ENCODE data around the gene POF1B.
"Not testable (repeated sequence)": the region's sequence is repeated elsewhere in the genome, so short reads cannot be mapped to it uniquely, and the experiment has no call there.

POF1B gene

GRCh38 chrX:85345523-85345922 lies 33.9 kb downstream of the POF1B start:
- no peak overlapping the region for H3K9ac ChIP-seq (ENCODE audit: low read depth in 1 of 2, low read length in 2 of 2)
- no peaks in the 10 kb centered on the region for H3K27me3 ChIP-seq (ENCODE audit: control insufficient read depth in 2 of 2, insufficient read depth in 2 of 2, low read length in 2 of 2)
- no peak overlapping the region for H3K4me3 ChIP-seq (ENCODE audit: low read length in 2 of 2)
- H3K27ac ChIP-seq (ENCODE audit: low read depth in 2 of 2, low read length in 2 of 2) = no peak overlapping the region
- peaks cover 7 to 14% of the 10 kb centered on the region in 2 donors for H3K36me3 ChIP-seq (ENCODE audit: control insufficient read depth in 2 of 2, insufficient read depth in 2 of 2, low read length in 2 of 2)
- H3K9me3 ChIP-seq (ENCODE audit: control insufficient read depth in 2 of 2, low read length in 2 of 2) = no peaks in the 10 kb centered on the region
- no peaks in the 10 kb centered on the region for H3K4me1 ChIP-seq (ENCODE audit: control insufficient read depth in 2 of 2, insufficient read depth in 2 of 2, low read length in 2 of 2)

GRCh38 chrX:85327060-85327333 lies 52.5 kb downstream of the POF1B start:
- H3K36me3 ChIP-seq (ENCODE audit: control insufficient read depth in 2 of 2, insufficient read depth in 2 of 2, low read length in 2 of 2) = peaks cover 21 to 43% of the 10 kb centered on the region in 2 donors
- no peak overlapping the region for H3K9ac ChIP-seq (ENCODE audit: low read depth in 1 of 2, low read length in 2 of 2)
- H3K4me3 ChIP-seq (ENCODE audit: low read length in 2 of 2) = no peak overlapping the region
- peaks cover 0 to 2% of the 10 kb centered on the region in 2 donors for H3K9me3 ChIP-seq (ENCODE audit: control insufficient read depth in 2 of 2, low read length in 2 of 2)
- H3K27me3 ChIP-seq (ENCODE audit: control insufficient read depth in 2 of 2, insufficient read depth in 2 of 2, low read length in 2 of 2) = no peaks in the 10 kb centered on the region
- no peak overlapping the region for H3K27ac ChIP-seq (ENCODE audit: low read depth in 2 of 2, low read length in 2 of 2)
- H3K4me1 ChIP-seq (ENCODE audit: control insufficient read depth in 2 of 2, insufficient read depth in 2 of 2, low read length in 2 of 2) = no peaks in the 10 kb centered on the region

GRCh38 chrX:85326234-85327059 lies 53.0 kb downstream of the POF1B start:
- H3K9ac ChIP-seq (ENCODE audit: low read depth in 1 of 2, low read length in 2 of 2) = no peak overlapping the region
- H3K27me3 ChIP-seq (ENCODE audit: control insufficient read depth in 2 of 2, insufficient read depth in 2 of 2, low read length in 2 of 2) = no peaks in the 10 kb centered on the region
- no peak overlapping the region for H3K4me3 ChIP-seq (ENCODE audit: low read length in 2 of 2)
- peaks cover 0 to 2% of the 10 kb centered on the region in 2 donors for H3K9me3 ChIP-seq (ENCODE audit: control insufficient read depth in 2 of 2, low read length in 2 of 2)
- peaks cover 21 to 40% of the 10 kb centered on the region in 2 donors for H3K36me3 ChIP-seq (ENCODE audit: control insufficient read depth in 2 of 2, insufficient read depth in 2 of 2, low read length in 2 of 2)
- no peaks in the 10 kb centered on the region for H3K4me1 ChIP-seq (ENCODE audit: control insufficient read depth in 2 of 2, insufficient read depth in 2 of 2, low read length in 2 of 2)
- H3K27ac ChIP-seq (ENCODE audit: low read depth in 2 of 2, low read length in 2 of 2) = no peak overlapping the region

GRCh38 chrX:85311348-85311747 lies 68.1 kb downstream of the POF1B start:
- H3K27ac ChIP-seq (ENCODE audit: low read depth in 2 of 2, low read length in 2 of 2); H3K4me1 ChIP-seq (ENCODE audit: control insufficient read depth in 2 of 2, insufficient read depth in 2 of 2, low read length in 2 of 2); H3K9me3 ChIP-seq (ENCODE audit: control insufficient read depth in 2 of 2, low read length in 2 of 2); H3K9ac ChIP-seq (ENCODE audit: low read depth in 1 of 2, low read length in 2 of 2); H3K4me3 ChIP-seq (ENCODE audit: low read length in 2 of 2); H3K27me3 ChIP-seq (ENCODE audit: control insufficient read depth in 2 of 2, insufficient read depth in 2 of 2, low read length in 2 of 2): not testable (repeated sequence)
- H3K36me3 ChIP-seq (ENCODE audit: control insufficient read depth in 2 of 2, insufficient read depth in 2 of 2, low read length in 2 of 2) = peaks cover 18 to 19% of the 10 kb centered on the region in 2 donors

GRCh38 chrX:85309717-85310116 lies 69.7 kb downstream of the POF1B start:
- H3K27me3 ChIP-seq (ENCODE audit: control insufficient read depth in 2 of 2, insufficient read depth in 2 of 2, low read length in 2 of 2) = no peaks in the 10 kb centered on the region

GRCh38 chrX:85303544-85303943 lies 75.9 kb downstream of the POF1B start:
- H3K27me3 ChIP-seq (ENCODE audit: control insufficient read depth in 2 of 2, insufficient read depth in 2 of 2, low read length in 2 of 2) = no peaks in the 10 kb centered on the region
- H3K4me3 ChIP-seq (ENCODE audit: low read length in 2 of 2) = no peak overlapping the region

More at GRCh38 chrX:85309717-85310116, 69.7 kb downstream of the POF1B start:
- Histone ChIP-seq H3K9ac (ENCODE audit: low read depth in 1 of 2, low read length in 2 of 2) (no peak overlapping the region), H3K27ac (ENCODE audit: low read depth in 2 of 2, low read length in 2 of 2) (no peak overlapping the region), H3K9me3 (ENCODE audit: control insufficient read depth in 2 of 2, low read length in 2 of 2) (no peaks in the 10 kb centered on the region), H3K4me3 (ENCODE audit: low read length in 2 of 2) (no peak overlapping the region), H3K36me3 (ENCODE audit: control insufficient read depth in 2 of 2, insufficient read depth in 2 of 2, low read length in 2 of 2) (peaks cover 22% of the 10 kb centered on the region in 2 donors), H3K4me1 (ENCODE audit: control insufficient read depth in 2 of 2, insufficient read depth in 2 of 2, low read length in 2 of 2) (no peaks in the 10 kb centered on the region)

GRCh38 chrX:85288992-85289723 lies 90.3 kb downstream of the POF1B start:
- H3K27ac ChIP-seq (ENCODE audit: low read depth in 2 of 2, low read length in 2 of 2) = no peak overlapping the region
- no peak overlapping the region for H3K9ac ChIP-seq (ENCODE audit: low read depth in 1 of 2, low read length in 2 of 2)
- no peak overlapping the region for H3K4me3 ChIP-seq (ENCODE audit: low read length in 2 of 2)
- H3K36me3 ChIP-seq (ENCODE audit: control insufficient read depth in 2 of 2, insufficient read depth in 2 of 2, low read length in 2 of 2) = peaks cover 11 to 19% of the 10 kb centered on the region in 2 donors
- H3K27me3 ChIP-seq (ENCODE audit: control insufficient read depth in 2 of 2, insufficient read depth in 2 of 2, low read length in 2 of 2) = no peaks in the 10 kb centered on the region
- no peaks in the 10 kb centered on the region for H3K4me1 ChIP-seq (ENCODE audit: control insufficient read depth in 2 of 2, insufficient read depth in 2 of 2, low read length in 2 of 2)
- H3K9me3 ChIP-seq (ENCODE audit: control insufficient read depth in 2 of 2, low read length in 2 of 2) = peaks cover 0 to 2% of the 10 kb centered on the region in 2 donors

More at GRCh38 chrX:85303544-85303943, 75.9 kb downstream of the POF1B start:
- Histone ChIP-seq H3K36me3 (ENCODE audit: control insufficient read depth in 2 of 2, insufficient read depth in 2 of 2, low read length in 2 of 2) (peaks cover 33 to 49% of the 10 kb centered on the region in 2 donors), H3K9ac (ENCODE audit: low read depth in 1 of 2, low read length in 2 of 2) (no peak overlapping the region), H3K27ac (ENCODE audit: low read depth in 2 of 2, low read length in 2 of 2) (no peak overlapping the region), H3K9me3 (ENCODE audit: control insufficient read depth in 2 of 2, low read length in 2 of 2) (no peaks in the 10 kb centered on the region), H3K4me1 (ENCODE audit: control insufficient read depth in 2 of 2, insufficient read depth in 2 of 2, low read length in 2 of 2) (no peaks in the 10 kb centered on the region)

GRCh38 chrX:85285286-85285685 lies 94.2 kb downstream of the POF1B start:
- H3K4me1 ChIP-seq (ENCODE audit: control insufficient read depth in 2 of 2, insufficient read depth in 2 of 2, low read length in 2 of 2) = not testable (repeated sequence)
- H3K36me3 ChIP-seq (ENCODE audit: control insufficient read depth in 2 of 2, insufficient read depth in 2 of 2, low read length in 2 of 2) = peaks cover 3 to 13% of the 10 kb centered on the region in 2 donors

GRCh38 chrX:85244450-85245211 lies 134.8 kb downstream of the POF1B start:
- H3K27ac ChIP-seq (ENCODE audit: low read depth in 2 of 2, low read length in 2 of 2) = no peak overlapping the region
- H3K27me3 ChIP-seq (ENCODE audit: control insufficient read depth in 2 of 2, insufficient read depth in 2 of 2, low read length in 2 of 2) = peaks cover 3 to 7% of the 10 kb centered on the region in 2 donors

More at GRCh38 chrX:85285286-85285685, 94.2 kb downstream of the POF1B start:
- not testable (repeated sequence) for H3K4me3 ChIP-seq (ENCODE audit: low read length in 2 of 2); H3K9me3 ChIP-seq (ENCODE audit: control insufficient read depth in 2 of 2, low read length in 2 of 2); H3K27ac ChIP-seq (ENCODE audit: low read depth in 2 of 2, low read length in 2 of 2); H3K9ac ChIP-seq (ENCODE audit: low read depth in 1 of 2, low read length in 2 of 2); H3K27me3 ChIP-seq (ENCODE audit: control insufficient read depth in 2 of 2, insufficient read depth in 2 of 2, low read length in 2 of 2)

More at GRCh38 chrX:85244450-85245211, 134.8 kb downstream of the POF1B start:
- Histone ChIP-seq H3K9ac (ENCODE audit: low read depth in 1 of 2, low read length in 2 of 2) (peak overlapping the region; percentile 54 to 56), H3K9me3 (ENCODE audit: control insufficient read depth in 2 of 2, low read length in 2 of 2) (no peaks in the 10 kb centered on the region), H3K4me1 (ENCODE audit: control insufficient read depth in 2 of 2, insufficient read depth in 2 of 2, low read length in 2 of 2) (peaks cover 0 to 4% of the 10 kb centered on the region in 2 donors), H3K4me3 (ENCODE audit: low read length in 2 of 2) (peak overlapping the region; percentile 74 to 75), H3K36me3 (ENCODE audit: control insufficient read depth in 2 of 2, insufficient read depth in 2 of 2, low read length in 2 of 2) (no peaks in the 10 kb centered on the region)
